Measurements from ENCODE around the gene FRYL.

Gene FRYL

DNA sequence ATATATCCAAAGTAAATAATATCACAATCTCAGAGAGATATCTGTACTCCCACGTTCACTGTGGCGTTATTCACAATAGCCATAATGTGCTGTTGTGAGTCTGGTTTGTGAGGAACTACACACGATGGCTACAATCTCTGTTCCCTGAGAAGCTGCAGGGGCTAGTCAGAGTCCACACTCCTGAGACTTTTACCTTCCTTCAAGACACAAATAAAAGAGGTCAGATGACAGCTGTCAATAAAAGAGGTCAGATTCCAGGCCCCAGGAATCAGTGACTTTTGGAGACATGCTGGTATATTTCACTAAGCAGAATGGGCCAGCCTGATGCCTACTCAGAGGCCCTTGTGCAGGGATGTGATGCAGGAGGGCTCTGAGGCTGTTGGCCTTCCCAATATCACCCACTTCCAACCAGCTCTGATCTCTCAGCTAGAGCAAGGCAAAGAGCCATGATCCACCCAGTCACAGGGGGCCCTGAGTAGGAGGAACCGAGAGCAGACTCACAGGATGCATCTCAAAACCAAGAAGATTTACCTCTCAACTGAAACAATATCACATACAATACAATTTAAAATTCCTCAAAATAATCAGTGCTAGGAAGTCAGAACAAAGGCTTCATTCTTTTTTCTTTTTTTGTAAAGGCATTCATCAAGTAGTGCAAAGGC is 13.8 kb downstream of the FRYL start:
- TF ChIP-seq, protein P1, sequence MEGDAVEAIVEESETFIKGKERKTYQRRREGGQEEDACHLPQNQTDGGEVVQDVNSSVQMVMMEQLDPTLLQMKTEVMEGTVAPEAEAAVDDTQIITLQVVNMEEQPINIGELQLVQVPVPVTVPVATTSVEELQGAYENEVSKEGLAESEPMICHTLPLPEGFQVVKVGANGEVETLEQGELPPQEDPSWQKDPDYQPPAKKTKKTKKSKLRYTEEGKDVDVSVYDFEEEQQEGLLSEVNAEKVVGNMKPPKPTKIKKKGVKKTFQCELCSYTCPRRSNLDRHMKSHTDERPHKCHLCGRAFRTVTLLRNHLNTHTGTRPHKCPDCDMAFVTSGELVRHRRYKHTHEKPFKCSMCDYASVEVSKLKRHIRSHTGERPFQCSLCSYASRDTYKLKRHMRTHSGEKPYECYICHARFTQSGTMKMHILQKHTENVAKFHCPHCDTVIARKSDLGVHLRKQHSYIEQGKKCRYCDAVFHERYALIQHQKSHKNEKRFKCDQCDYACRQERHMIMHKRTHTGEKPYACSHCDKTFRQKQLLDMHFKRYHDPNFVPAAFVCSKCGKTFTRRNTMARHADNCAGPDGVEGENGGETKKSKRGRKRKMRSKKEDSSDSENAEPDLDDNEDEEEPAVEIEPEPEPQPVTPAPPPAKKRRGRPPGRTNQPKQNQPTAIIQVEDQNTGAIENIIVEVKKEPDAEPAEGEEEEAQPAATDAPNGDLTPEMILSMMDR (IDR thresholded peaks at IDR 0.05) = no peak

DNA sequence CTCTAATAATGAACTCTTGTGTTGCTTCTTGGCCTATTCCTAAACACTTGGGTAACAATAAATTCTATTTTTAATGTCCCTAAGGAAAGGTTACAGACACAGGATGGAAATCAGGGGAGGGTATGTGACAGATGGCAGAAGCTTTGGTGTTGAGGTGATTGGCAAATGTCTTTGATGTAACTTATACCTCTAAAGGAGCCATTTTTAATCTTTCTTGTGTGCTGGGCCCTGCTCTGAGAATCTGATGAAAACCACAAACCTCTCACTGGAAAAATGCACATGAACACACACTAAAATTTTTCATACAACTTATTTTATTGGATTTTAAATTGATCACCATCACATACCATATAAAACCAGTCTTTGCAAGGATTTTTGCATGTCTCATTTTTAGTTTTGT is 17.7 kb downstream of the FRYL start:
- TF ChIP-seq, protein P1 (IDR thresholded peaks at IDR 0.05) = no peak

DNA sequence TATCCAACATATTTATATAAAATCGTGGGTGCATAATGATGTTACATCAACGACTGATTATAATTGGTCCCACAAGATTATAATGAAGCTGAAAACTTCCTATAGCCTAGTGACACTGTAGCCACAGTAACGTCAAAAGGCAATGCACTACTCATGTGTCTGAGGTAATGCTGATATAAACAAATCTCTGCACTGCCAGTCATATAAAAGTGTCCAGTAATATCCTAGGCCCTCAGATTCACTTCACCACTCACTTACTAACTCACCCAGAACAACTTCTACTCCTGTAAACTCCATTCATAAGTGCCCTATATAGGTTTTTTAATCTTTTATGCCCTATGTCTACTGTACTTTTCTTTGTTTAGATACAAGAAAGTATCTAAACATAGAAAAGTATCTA is 18.8 kb downstream of the FRYL start:
- TF ChIP-seq, protein P1 (IDR thresholded peaks at IDR 0.05) = no peak

DNA sequence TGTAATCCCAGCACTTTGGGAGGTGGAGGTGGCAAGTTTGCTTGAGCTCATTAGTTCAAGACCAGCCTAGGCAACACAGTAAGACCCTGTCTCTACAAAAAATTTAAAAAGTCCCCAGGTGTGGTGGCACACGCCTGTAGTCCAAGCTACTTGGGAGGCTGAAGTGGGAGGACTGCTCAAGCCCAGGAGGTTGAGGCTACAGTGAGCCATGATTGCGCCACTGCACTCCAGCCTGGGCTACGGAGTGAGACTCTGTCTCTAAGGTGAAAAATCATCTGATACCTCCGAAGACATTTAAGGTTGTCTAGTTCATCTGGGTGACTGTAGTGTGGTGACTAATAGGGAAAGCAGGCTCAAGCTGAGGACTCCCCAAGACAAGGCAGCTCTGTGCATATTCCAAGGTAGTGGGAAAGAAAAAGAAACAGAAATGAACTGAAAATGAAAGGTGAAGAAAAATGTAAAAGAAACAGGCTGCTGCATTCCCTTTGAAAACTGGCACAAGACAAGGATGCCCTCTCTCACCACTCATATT is 23.3 kb downstream of the FRYL start:
- TF ChIP-seq, protein P1 (IDR thresholded peaks at IDR 0.05) = no peak

DNA sequence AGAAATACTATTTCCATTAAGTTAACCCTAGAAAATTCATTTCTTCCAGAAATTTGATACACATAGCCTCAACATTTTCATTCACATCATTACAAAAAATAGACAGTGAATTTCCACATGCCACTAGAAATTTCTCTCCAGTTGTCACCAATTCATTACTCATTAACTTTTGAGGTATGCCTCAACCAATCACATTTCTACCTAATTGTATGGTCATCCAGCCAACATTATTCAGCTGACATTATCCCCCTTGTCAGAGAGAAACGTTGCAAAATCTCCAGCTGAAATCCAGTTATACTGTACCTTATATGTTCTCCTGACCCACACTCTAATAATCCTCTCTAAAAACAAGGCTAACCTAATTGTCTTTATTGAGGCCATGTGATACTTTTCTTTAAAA is 24.8 kb downstream of the FRYL start:
- TF ChIP-seq, protein P1 (IDR thresholded peaks at IDR 0.05) = no peak

DNA sequence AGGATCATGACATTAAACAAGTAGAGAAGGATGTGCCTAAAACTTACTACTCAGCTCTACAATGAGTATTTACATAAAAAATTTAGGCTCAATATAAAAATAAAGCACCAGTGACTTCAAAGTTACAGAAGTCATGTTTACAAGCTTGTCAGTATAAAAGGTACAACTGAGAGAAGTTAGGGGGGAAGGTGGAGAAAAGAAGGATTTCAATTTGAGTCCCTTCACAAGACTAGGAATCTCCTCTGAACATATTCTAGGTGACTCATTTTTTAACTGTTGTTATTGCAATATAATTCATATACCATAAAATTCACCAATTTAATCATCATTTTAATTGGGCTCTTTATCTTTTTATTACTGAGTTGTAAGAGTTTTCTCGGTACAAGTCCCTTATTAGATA is 26.9 kb downstream of the FRYL start:
- TF ChIP-seq, protein P1 (IDR thresholded peaks at IDR 0.05) = no peak

DNA sequence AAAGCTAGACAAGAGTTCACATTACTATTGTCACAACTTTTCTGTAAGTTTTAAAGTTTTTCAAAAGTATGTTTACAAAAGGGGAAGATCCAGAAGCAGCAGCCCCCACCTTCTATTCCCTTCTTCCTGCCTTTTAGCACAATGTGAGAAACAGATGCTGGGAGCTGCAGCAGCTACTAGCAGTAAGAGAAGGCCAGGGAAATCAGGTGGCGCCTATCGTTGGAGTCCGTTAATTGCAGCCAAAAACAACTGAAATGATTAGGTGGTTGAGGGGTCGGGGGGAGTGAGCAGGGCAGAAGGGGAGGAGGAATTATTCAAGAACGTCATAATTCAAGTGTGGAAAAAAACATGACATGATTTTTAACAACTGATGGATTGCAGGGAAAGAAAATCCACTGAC is 27.4 kb downstream of the FRYL start:
- TF ChIP-seq, protein P1 (IDR thresholded peaks at IDR 0.05) = no peak

DNA sequence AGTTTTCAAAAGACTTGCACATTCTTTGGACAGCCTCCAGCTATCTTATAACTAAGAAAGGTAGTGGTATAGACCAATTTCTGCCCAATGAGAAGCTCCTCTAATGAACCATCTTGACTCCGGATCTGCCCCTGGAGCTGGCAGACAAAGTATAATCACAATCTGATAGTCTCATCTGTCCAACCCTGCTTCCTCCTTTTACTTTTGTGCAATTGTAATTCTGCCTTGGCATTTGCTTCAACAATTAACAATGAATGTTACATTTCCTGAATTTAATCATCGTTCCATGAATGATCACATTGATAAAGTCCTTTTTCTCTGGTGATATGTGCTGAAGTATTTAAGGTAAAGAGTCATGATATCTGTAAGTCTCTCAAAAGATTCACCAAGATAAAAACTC is 27.8 kb downstream of the FRYL start:
- TF ChIP-seq, protein P1 (IDR thresholded peaks at IDR 0.05) = no peak

Measured in LNCAP (cell line).